ENCODE measurements around the gene PTPRE.

PTPRE gene

GRCh38 chr10:128111696-128112095, 204.8 kb downstream of the PTPRE start:
- H3K4me3 ChIP-seq (ENCODE audit: low read depth, low read length) = no peak overlapping the region
- in situ Hi-C loops (cut with HindIII; ENCODE audit: low sequenced_read_pairs) = no loop called here
- no peak for DNase-seq (ENCODE audit: low read depth, low spot score)
- TF ChIP-seq CTCF (IDR thresholded peaks at IDR 0.05; ENCODE audit: low read depth, low read length) = no peak

- TF ChIP-seq CTCF (IDR thresholded peaks at IDR 0.05; ENCODE audit: low read depth, low read length) = no peak
- in situ Hi-C loops (cut with HindIII; ENCODE audit: low sequenced_read_pairs) = no loop called here
- DNase-seq (ENCODE audit: low read depth, low spot score) = no peak
- H3K4me3 ChIP-seq (ENCODE audit: low read depth, low read length) = no peak overlapping the region
Measured at GRCh38 chr10:128113026-128113425, 206.1 kb downstream of the PTPRE start.

- no peak for TF ChIP-seq CTCF (IDR thresholded peaks at IDR 0.05; ENCODE audit: low read depth, low read length)
- in situ Hi-C loops (cut with HindIII; ENCODE audit: low sequenced_read_pairs) = no loop called here
- DNase-seq (ENCODE audit: low read depth, low spot score) = no peak
- no peak overlapping the region for H3K4me3 ChIP-seq (ENCODE audit: low read depth, low read length)
Measured at GRCh38 chr10:128114901-128115300, 208.0 kb downstream of the PTPRE start.

GRCh38 chr10:128115356-128115755, 208.5 kb downstream of the PTPRE start:
- TF ChIP-seq CTCF (IDR thresholded peaks at IDR 0.05; ENCODE audit: low read depth, low read length) = no peak
- DNase-seq (ENCODE audit: low read depth, low spot score) = no peak
- in situ Hi-C loops (cut with HindIII; ENCODE audit: low sequenced_read_pairs) = no loop called here
- no peak overlapping the region for H3K4me3 ChIP-seq (ENCODE audit: low read depth, low read length)

GRCh38 chr10:128116187-128116586, 209.3 kb downstream of the PTPRE start:
- in situ Hi-C loops (cut with HindIII; ENCODE audit: low sequenced_read_pairs) = no loop called here
- TF ChIP-seq CTCF (IDR thresholded peaks at IDR 0.05; ENCODE audit: low read depth, low read length) = no peak
- no peak overlapping the region for H3K4me3 ChIP-seq (ENCODE audit: low read depth, low read length)
- DNase-seq (ENCODE audit: low read depth, low spot score) = no peak

- DNase-seq (ENCODE audit: low read depth, low spot score) = no peak
- in situ Hi-C loops (cut with HindIII; ENCODE audit: low sequenced_read_pairs) = no loop called here
- H3K4me3 ChIP-seq (ENCODE audit: low read depth, low read length) = no peak overlapping the region
- TF ChIP-seq CTCF (IDR thresholded peaks at IDR 0.05; ENCODE audit: low read depth, low read length) = peak; percentile 17
Measured at GRCh38 chr10:128116851-128117615, 210.1 kb downstream of the PTPRE start.
